ENCODE results near the gene FN1.

GRCh38 chr2:215430528-215431187 is 5.2 kb downstream of the FN1 start:
- TF ChIP-seq CTCF (IDR thresholded peaks at IDR 0.05) (no peak), EZH2 (IDR thresholded peaks at IDR 0.05; ENCODE audit: borderline replicate concordance, insufficient read depth, low read depth, low read length, poor library complexity, severe bottlenecking) (no peak)
